T-helper 17 cell (primary cell): ENCODE results near the gene ZHX3. TPM values are rescaled to one million over a fixed set of nuclear protein-coding genes. Genes with fewer than 3 reads are reported as not detected.
"Not testable (repeated sequence)": the region's sequence is repeated elsewhere in the genome, so short reads cannot be mapped to it uniquely, and the experiment has no call there.

Experiments
- ATAC-seq: fragments of 150-1000 bp; cut with Tn5 transposase; 2 replicates; pipeline ENCODE4 v1.10.0; 2021; ENCODE audit warnings: mild to moderate bottlenecking, moderate library complexity
- DNase-seq, 3 donors: peaks; one replicate each; pipeline versions ENCODE4 v3.0.0 to v3.0.0-alpha.2; 2020 to 2021
- H3K9me3 ChIP-seq: one replicate; pipeline ENCODE4 v1.7.0; 2013; ENCODE audit warnings: low read length, mild to moderate bottlenecking; ENCODE audit not compliant: control insufficient read depth, poor library complexity, severe bottlenecking
- H3K27ac Mint-ChIP-seq: one replicate; pipeline ENCODE4 v1.8.0; 2022; ENCODE audit warnings: mild to moderate bottlenecking, moderate library complexity, mixed read lengths
- H3K27me3 Mint-ChIP-seq: one replicate; pipeline ENCODE4 v1.8.0; 2022; ENCODE audit warnings: mixed read lengths
- H3K36me3 Mint-ChIP-seq: one replicate; pipeline ENCODE4 v1.8.0; 2022; ENCODE audit warnings: low read depth, mixed read lengths
- H3K4me1 Mint-ChIP-seq: one replicate; pipeline ENCODE4 v1.8.0; 2022; ENCODE audit warnings: mild to moderate bottlenecking, mixed read lengths
- H3K4me3 Mint-ChIP-seq: one replicate; pipeline ENCODE4 v1.8.0; 2022; ENCODE audit warnings: mild to moderate bottlenecking, moderate library complexity, mixed read lengths
- total RNA-seq, 4 donors: library from RNA in 2 of 4; stranded (reverse) in 2 of 4; gene quantifications; one replicate each; pipeline ENCODE4 v1.2.3 and lab custom pipeline; 2022 to 2026

Gene ZHX3
- total RNA-seq, 2 donors from 2014 or later: 4.1 to 4.9 TPM

- H3K27ac Mint-ChIP-seq: peak overlapping the region; percentile 96
- peak overlapping the region; percentile 98 for H3K4me3 Mint-ChIP-seq
- H3K36me3 Mint-ChIP-seq: peaks cover 10% of the 10 kb centered on the region
- no peaks in the 10 kb centered on the region for H3K27me3 Mint-ChIP-seq
- peaks cover 71% of the 10 kb centered on the region for H3K4me1 Mint-ChIP-seq
- DNase-seq: no peak
- no peaks in the 10 kb centered on the region for H3K9me3 ChIP-seq
- no peak for ATAC-seq
Measured at GRCh38 chr20:41139227-41140093, 178.1 kb downstream of the ZHX3 start.

- ATAC-seq: peak; percentile 38
- Mint-ChIP-seq H3K4me3 (peak overlapping the region; percentile 98), H3K27ac (peak overlapping the region; percentile 96), H3K27me3 (no peaks in the 10 kb centered on the region), H3K36me3 (peaks cover 10% of the 10 kb centered on the region), H3K4me1 (peaks cover 70% of the 10 kb centered on the region)
- peak in 2 of 3 donors; percentile 26 to 32 for DNase-seq
- no peaks in the 10 kb centered on the region for H3K9me3 ChIP-seq
Measured at GRCh38 chr20:41138475-41139226, 178.9 kb downstream of the ZHX3 start.

- H3K4me3 Mint-ChIP-seq: peak overlapping the region; percentile 98
- H3K27ac Mint-ChIP-seq: peak overlapping the region; percentile 96
- peaks cover 67% of the 10 kb centered on the region for H3K4me1 Mint-ChIP-seq
- ATAC-seq (no peak), DNase-seq (peak; percentile 29 to 67 (median 66))
- no peaks in the 10 kb centered on the region for H3K27me3 Mint-ChIP-seq
- peaks cover 10% of the 10 kb centered on the region for H3K36me3 Mint-ChIP-seq
- H3K9me3 ChIP-seq: no peaks in the 10 kb centered on the region
Measured at GRCh38 chr20:41137614-41138474, 179.7 kb downstream of the ZHX3 start.

DNA sequence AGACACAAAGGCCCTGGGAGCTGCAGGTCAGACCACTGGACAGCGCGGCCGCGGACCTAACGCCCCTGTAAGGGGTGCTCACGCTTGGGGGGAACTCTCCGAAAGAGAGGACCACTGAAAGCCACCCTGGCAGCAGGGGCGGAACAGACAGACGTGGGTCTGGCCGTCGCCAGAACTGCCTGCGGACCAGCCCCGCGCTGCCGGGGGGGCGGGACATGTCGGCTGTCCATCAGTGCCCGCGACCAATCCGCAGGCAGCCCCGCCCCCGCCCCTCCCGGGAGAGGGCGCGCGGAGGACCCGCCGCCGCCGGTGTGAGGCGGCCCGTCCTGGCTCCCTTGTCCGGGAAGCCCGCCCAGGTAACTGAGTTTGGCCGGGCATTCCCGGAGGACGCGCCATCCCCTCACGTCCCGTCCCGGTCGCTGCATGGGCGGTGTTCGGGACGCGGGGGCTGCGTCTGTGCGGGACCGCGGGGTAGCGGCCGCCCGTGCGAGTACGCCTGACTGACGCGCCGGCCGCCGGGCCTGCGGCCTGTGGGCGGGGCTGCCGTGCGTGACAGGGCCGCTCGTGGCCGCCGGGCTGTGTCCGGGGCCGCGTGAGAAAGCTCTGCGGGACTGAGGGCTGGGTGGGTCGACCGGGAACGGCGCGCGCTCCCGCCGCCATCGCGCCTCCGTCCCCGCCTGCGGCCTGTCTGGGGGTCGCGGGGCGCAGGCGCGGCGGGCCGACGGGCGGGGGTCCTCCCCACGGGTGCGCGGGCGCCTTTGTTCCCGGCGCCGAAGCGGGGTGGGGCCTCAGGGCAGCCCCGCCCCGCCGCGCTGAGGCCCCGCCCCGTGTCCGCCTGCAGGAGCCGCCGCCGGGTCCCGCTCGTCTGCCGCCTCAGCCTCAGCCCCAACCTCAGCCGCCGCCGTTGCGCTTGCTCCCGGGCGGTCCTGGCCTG lies 180.6 kb downstream of the ZHX3 start, which contains the start of gene PLCG1:
Gene PLCG1, plus strand, starts transcription at position 864 of the 934 bp plus-strand sequence. CDS start 99 bp downstream, outside the sequence.
- no peaks in the 10 kb centered on the region for H3K27me3 Mint-ChIP-seq
- H3K4me3 Mint-ChIP-seq: peak within 1 kb of the TSS; percentile 98
- H3K4me1 Mint-ChIP-seq: peaks cover 58% of the 10 kb centered on the region
- DNase-seq: peak; percentile 72 to 87 (median 82)
- no peaks in the 10 kb centered on the region for H3K9me3 ChIP-seq
- H3K27ac Mint-ChIP-seq: peak within 1 kb of the TSS; percentile 96
- peak; percentile 75 for ATAC-seq
- H3K36me3 Mint-ChIP-seq: peaks cover 10% of the 10 kb centered on the region

GRCh38 chr20:41135888-41136679 lies 181.4 kb downstream of the ZHX3 start:
- peak overlapping the region; percentile 96 for H3K4me3 Mint-ChIP-seq
- ATAC-seq: no peak

GRCh38 chr20:41135187-41135887 lies 182.2 kb downstream of the ZHX3 start:
- no peaks in the 10 kb centered on the region for H3K27me3 Mint-ChIP-seq
- peak; percentile 46 to 49 (median 47) for DNase-seq
- peak overlapping the region; percentile 95 for H3K27ac Mint-ChIP-seq
- H3K4me3 Mint-ChIP-seq: peak overlapping the region; percentile 96
- peaks cover 46% of the 10 kb centered on the region for H3K4me1 Mint-ChIP-seq
- ATAC-seq: peak; percentile 24
- no peaks in the 10 kb centered on the region for H3K9me3 ChIP-seq
- peaks cover 8% of the 10 kb centered on the region for H3K36me3 Mint-ChIP-seq

More at GRCh38 chr20:41135888-41136679, 181.4 kb downstream of the ZHX3 start:
- Mint-ChIP-seq H3K27me3 (no peaks in the 10 kb centered on the region), H3K27ac (peak overlapping the region; percentile 95), H3K4me1 (peaks cover 51% of the 10 kb centered on the region), H3K36me3 (peaks cover 9% of the 10 kb centered on the region)
- DNase-seq: no peak
- no peaks in the 10 kb centered on the region for H3K9me3 ChIP-seq

DNA sequence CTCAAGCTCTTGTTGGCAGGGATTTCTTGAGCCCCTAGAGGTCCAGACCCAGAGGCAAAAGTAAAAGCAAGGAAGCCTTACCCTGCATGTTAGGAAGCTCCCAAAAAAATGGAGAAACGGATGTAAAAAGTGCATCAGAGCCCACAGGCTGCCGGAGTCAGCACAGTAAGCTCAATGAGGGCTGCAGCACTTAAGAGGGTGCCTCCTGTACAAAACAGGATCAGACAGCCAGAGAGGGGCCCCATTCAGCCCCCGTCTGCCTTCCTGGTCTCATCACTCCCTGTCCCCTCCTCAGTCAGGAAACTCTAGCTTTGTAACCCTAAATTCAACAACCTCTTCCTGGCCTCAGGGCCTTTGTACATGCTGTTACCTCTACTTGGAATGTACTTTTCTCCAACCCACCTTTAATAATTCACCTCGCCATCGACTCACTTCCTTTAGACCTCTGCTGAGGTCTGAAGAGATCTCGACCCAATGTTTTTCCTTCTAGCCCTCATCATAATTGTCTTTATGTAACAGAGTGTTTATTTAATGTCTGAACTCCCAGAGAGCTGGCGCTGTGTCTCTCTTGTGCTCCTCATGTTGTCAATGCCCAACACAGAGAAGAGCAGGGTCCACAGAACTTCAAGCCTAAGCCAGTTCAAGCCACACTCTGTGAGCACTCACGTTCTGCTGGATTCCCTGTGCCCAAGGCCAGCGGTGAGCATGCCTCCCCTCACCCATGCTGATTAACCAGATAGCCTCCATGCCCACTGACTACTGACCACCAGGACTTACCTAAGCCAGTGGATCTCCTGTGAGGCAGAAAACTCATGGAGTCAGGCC lies 183.0 kb downstream of the ZHX3 start:
- H3K4me3 Mint-ChIP-seq: no peak overlapping the region
- peaks cover 4% of the 10 kb centered on the region for H3K36me3 Mint-ChIP-seq

GRCh38 chr20:41133709-41134361 lies 183.7 kb downstream of the ZHX3 start:
- peak; percentile 31 to 56 (median 40) for DNase-seq
- H3K36me3 Mint-ChIP-seq: peaks cover 3% of the 10 kb centered on the region
- no peaks in the 10 kb centered on the region for H3K9me3 ChIP-seq
- H3K27me3 Mint-ChIP-seq: no peaks in the 10 kb centered on the region
- H3K4me1 Mint-ChIP-seq: peaks cover 33% of the 10 kb centered on the region
- no peak overlapping the region for H3K4me3 Mint-ChIP-seq
- peak; percentile 41 for ATAC-seq
- H3K27ac Mint-ChIP-seq: peak overlapping the region; percentile 95

More for the DNA sequence above, 183.0 kb downstream of the ZHX3 start:
- ATAC-seq (no peak), DNase-seq (no peak)
- peaks cover 38% of the 10 kb centered on the region for H3K4me1 Mint-ChIP-seq
- H3K27me3 Mint-ChIP-seq: no peaks in the 10 kb centered on the region
- H3K27ac Mint-ChIP-seq: peak overlapping the region; percentile 95
- H3K9me3 ChIP-seq: no peaks in the 10 kb centered on the region

DNA sequence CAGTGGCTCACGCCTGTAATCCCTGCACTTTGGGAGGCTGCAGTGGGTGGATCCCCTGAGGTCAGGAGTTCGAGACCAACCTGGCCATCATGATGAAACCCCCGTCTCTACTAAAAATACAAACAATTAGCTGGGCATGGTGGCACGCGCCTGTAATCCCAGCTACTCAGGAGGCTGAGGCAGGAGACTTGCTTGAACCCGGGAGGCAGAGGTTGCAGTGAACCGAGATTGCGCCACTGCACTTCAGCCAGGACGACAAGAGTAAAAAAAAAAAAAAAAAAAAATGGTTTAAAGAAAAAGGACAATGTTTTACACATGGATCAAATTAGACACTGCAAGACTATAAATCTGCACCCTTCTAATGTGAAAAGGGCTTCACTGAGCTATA lies 185.1 kb downstream of the ZHX3 start:
- not testable (repeated sequence) for H3K27ac Mint-ChIP-seq, H3K27me3 Mint-ChIP-seq, H3K36me3 Mint-ChIP-seq, DNase-seq, ATAC-seq, H3K9me3 ChIP-seq, H3K4me3 Mint-ChIP-seq
- H3K4me1 Mint-ChIP-seq: peaks cover 29% of the 10 kb centered on the region
